Brain microvascular endothelial cell (primary cell): ENCODE measurements around the gene AEN.
"Not testable (repeated sequence)": the region's sequence is repeated elsewhere in the genome, so short reads cannot be mapped to it uniquely, and the experiment has no call there.

Experiments used
- DNase-seq: peaks from one replicate; pipeline ENCODE4 v3.0.0-alpha.2; 2020
- H3K27ac ChIP-seq: fragments of 250-450 bp; sonication (Bioruptor Pico); 2 replicates; pipeline ENCODE4 v1.5.1; 2020; ENCODE audit warnings: mild to moderate bottlenecking, moderate library complexity
- H3K27me3 ChIP-seq: fragments of 250-450 bp; sonication (Bioruptor Pico); replicated peaks from 2 replicates; pipeline ENCODE4 v1.5.1; 2020; ENCODE audit warnings: mild to moderate bottlenecking
- H3K36me3 ChIP-seq: fragments of 250-450 bp; sonication (Bioruptor Pico); replicated peaks from 2 replicates; pipeline ENCODE4 v1.5.1; 2020; ENCODE audit warnings: mild to moderate bottlenecking
- H3K4me3 ChIP-seq: 2 replicates; pipeline ENCODE4 v1.5.1; 2011; ENCODE audit warnings: low read depth, mild to moderate bottlenecking, control low read depth, low read length, moderate library complexity
- in situ Hi-C: cut with HindIII; loops from 2 replicates; pipeline ENCODE4 v1.10.0; 2017; ENCODE audit warnings: low sequenced_read_pairs, low pct_ligation_motif_present
- TF ChIP-seq, protein P1 (sequence below): IDR thresholded peaks from 2 replicates; pipeline ENCODE4 v1.5.1; 2011; ENCODE audit warnings: low read depth, mild to moderate bottlenecking, moderate library complexity, low read length, control low read depth, inconsistent platforms; ENCODE audit errors: missing control alignments

Gene AEN

DNA sequence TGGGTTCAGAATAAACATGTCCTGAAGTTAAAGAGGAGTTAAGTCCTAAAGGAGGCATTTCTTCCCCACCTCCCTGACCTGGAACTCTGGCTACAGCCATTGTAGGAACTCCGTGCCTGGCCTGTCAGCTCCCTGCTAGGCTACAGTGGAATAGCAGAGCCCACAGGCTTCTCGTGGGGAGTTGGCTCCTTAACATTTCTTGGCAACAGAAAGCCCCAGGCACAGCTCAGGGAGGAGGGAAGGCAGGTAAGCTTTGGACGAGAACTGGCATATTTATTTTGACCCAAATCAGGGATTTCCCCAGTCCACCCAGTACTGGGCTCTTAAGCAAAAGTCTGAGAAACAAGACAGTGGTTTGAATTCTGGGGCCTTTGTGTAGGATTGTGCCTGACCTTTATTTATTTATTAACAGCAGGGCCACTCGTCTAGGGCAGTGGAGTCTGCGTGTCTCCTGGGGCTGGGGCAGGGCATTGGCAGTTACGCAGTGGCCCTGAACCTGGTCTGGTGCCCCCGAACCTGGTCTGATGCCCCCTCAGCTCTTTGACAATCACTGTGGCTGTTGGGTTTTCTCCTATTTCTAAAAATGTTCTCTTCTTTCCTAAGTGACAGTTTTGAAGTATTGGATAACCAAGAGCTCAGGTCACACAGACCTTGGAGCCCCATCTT, 9.8 kb downstream of the AEN start:
- TF ChIP-seq, protein P1, sequence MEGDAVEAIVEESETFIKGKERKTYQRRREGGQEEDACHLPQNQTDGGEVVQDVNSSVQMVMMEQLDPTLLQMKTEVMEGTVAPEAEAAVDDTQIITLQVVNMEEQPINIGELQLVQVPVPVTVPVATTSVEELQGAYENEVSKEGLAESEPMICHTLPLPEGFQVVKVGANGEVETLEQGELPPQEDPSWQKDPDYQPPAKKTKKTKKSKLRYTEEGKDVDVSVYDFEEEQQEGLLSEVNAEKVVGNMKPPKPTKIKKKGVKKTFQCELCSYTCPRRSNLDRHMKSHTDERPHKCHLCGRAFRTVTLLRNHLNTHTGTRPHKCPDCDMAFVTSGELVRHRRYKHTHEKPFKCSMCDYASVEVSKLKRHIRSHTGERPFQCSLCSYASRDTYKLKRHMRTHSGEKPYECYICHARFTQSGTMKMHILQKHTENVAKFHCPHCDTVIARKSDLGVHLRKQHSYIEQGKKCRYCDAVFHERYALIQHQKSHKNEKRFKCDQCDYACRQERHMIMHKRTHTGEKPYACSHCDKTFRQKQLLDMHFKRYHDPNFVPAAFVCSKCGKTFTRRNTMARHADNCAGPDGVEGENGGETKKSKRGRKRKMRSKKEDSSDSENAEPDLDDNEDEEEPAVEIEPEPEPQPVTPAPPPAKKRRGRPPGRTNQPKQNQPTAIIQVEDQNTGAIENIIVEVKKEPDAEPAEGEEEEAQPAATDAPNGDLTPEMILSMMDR, result no peak
- H3K36me3 ChIP-seq, result peaks cover 70% of the 10 kb centered on the region
- H3K27ac ChIP-seq, result no peak overlapping the region
- H3K4me3 ChIP-seq, result no peak overlapping the region
- no peak for DNase-seq
- no peaks in the 10 kb centered on the region for H3K27me3 ChIP-seq
- in situ Hi-C loops, result no loop called here

DNA sequence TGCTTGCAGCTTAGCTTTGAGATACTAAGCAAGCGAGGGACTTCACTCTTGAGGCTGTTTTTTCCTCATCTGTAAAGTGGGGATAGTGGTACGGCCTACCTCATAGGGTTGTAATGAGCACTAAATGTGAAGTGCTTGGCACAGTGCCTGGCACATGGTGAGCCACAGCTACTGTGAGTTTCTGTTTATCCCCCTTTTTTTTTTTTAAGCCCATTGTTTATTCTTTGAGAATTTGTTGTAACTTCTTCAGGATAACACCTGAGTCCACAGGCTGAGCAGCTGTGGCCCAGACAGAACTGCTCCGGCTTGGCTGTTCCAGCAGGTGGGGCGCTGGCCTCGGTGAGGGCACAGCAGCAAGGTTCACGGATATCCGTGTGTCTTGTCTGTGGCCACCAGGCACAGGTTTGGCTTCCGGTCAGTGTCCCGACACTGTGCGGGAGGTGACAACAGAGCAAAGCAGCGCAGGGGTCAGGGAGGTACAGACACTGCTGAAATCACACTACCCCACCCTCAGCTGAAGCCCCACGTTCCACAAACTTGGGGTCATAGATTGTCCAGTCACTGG, 10.4 kb downstream of the AEN start:
- no peaks in the 10 kb centered on the region for H3K27me3 ChIP-seq
- DNase-seq, result no peak
- H3K27ac ChIP-seq, result no peak overlapping the region
- in situ Hi-C loops, result no loop called here
- no peak overlapping the region for H3K4me3 ChIP-seq
- peaks cover 65% of the 10 kb centered on the region for H3K36me3 ChIP-seq
- TF ChIP-seq, protein P1, result no peak

DNA sequence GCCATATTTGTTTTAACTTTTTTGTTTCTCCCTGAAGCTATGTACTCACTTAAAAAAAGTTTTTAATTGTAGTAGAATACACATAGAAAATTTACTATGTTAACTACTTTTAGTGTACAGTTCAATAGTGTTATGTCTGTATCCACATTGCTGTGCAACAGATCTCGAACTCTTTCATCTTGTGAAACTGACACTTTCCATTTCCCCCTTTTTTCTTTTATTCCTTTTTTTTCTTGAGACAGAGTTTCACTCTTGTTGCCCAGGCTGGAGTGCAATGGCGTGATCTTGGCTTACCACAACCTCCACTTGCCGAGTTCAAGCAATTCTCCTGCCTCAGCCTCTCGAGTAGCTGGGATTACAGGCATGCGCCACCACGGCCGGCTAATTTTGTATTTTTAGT, 11.7 kb downstream of the AEN start:
- H3K27me3 ChIP-seq, DNase-seq, H3K4me3 ChIP-seq, H3K27ac ChIP-seq, in situ Hi-C loops: not testable (repeated sequence)
- H3K36me3 ChIP-seq, result peaks cover 55% of the 10 kb centered on the region

DNA sequence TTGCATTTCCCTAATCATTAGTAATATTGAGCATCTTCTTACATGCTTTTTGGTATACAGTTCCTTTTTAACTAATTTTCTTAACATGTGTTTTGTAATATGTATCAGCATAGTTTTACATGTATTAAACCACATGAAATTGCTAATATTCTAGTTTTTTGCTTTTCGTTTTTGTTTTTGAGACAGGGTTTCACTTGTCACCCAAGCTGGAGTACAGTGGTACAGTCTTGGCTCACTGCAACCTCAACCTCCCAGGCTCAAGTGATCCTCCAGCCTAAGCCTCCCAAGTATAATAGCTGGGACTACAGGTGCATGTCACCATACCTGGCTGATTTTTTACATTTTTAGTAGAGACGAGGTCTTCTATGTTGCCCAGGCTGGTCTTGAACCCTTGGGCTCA, 13.3 kb downstream of the AEN start:
- TF ChIP-seq, protein P1, result no peak
- DNase-seq, result no peak
- H3K4me3 ChIP-seq, result no peak overlapping the region
- no peaks in the 10 kb centered on the region for H3K27me3 ChIP-seq
- H3K27ac ChIP-seq, result no peak overlapping the region
- in situ Hi-C loops, result no loop called here
- peaks cover 39% of the 10 kb centered on the region for H3K36me3 ChIP-seq

DNA sequence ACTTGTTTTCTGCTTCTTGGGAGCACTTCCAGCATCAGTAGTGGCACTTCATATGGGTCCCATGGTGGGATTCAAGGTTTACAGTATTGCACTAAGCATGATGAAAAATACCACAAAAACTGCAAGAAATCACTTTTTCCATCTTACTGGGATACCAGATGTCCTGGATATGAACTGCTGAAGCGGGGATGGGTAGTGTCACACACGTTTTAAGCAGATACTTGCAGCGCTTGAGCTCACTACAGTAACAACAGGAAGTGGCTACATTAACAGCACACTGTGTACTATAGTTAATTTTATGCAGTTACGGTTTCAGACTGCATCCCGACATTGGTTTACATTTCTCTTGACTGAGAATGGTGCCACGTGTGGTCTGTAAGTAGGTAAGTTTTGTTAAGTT, 14.2 kb downstream of the AEN start:
- Histone ChIP-seq H3K27me3 (no peaks in the 10 kb centered on the region), H3K27ac (no peak overlapping the region), H3K36me3 (peaks cover 30% of the 10 kb centered on the region), H3K4me3 (no peak overlapping the region)
- TF ChIP-seq, protein P1, result no peak
- DNase-seq, result no peak
- in situ Hi-C loops, result no loop called here

DNA sequence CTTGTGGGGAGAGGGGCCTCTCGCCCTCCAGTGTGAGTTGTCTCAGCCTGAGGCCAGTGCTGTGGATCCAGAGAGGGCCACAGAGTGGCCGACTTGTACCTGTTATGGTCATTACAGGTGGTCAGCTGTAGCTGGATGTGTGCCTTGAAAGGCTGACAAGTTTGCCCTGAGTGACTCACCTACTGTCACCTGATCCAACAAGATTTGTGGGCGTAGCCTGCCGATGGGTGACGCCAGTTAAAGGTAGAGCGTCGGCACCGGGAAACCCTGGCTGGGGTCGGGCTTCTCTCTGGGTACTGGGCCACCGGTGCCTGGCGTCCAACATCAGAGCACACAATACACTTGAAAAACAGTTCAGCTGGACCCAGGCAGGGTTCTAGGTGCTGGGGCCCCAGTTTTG, 14.9 kb downstream of the AEN start:
- TF ChIP-seq, protein P1, result no peak
- no peaks in the 10 kb centered on the region for H3K27me3 ChIP-seq
- peak overlapping the region; percentile 52 for H3K27ac ChIP-seq
- in situ Hi-C loops, result no loop called here
- no peak overlapping the region for H3K4me3 ChIP-seq
- peaks cover 23% of the 10 kb centered on the region for H3K36me3 ChIP-seq
- no peak for DNase-seq
